Activated CD4-positive, alpha-beta memory T cell treated with anti-CD3 and anti-CD28 coated beads, Interleukin-2, amount 10 ng/mL, durations not matched to agents 7 days and 5 days (primary cell): ENCODE measurements around the gene CENPM. TPM values are rescaled to one million over a fixed set of nuclear protein-coding genes. Genes with fewer than 3 reads are reported as not detected.

ENCODE experiments used
- CTCF ChIA-PET: fragments of 350-600 bp; sonication (Branson Sonifier 250); formaldehyde crosslinking; loops from one replicate; lab custom pipeline; 2021; ENCODE audit warnings: antibody characterized with exemption, inconsistent platforms; lab: Charles Lee
- POLR2A ChIA-PET: fragments of 350-600 bp; sonication (Branson Sonifier 250); formaldehyde crosslinking; loops from one replicate; lab custom pipeline; 2021; ENCODE audit warnings: antibody characterized with exemption; lab: Charles Lee
- DNase-seq: peaks from one replicate; pipeline ENCODE4 v3.0.0-alpha.2; 2020
- H3K27ac Mint-ChIP-seq: one replicate; pipeline ENCODE4 v1.8.0; 2021; ENCODE audit warnings: mild to moderate bottlenecking, mixed read lengths
- H3K27me3 Mint-ChIP-seq: one replicate; pipeline ENCODE4 v1.8.0; 2021; ENCODE audit warnings: mixed read lengths
- H3K36me3 Mint-ChIP-seq: one replicate; pipeline ENCODE4 v1.8.0; 2021; ENCODE audit warnings: low read depth, mixed read lengths
- H3K4me1 Mint-ChIP-seq: one replicate; pipeline ENCODE4 v1.8.0; 2021; ENCODE audit warnings: mixed read lengths
- H3K4me3 Mint-ChIP-seq: one replicate; pipeline ENCODE4 v1.8.0; 2021; ENCODE audit warnings: mild to moderate bottlenecking, mixed read lengths
- H3K9me3 Mint-ChIP-seq: one replicate; pipeline ENCODE4 v1.8.0; 2021; ENCODE audit warnings: mixed read lengths
- total RNA-seq, 2 experiments: library from RNA; stranded (reverse); gene quantifications; one replicate each; pipeline ENCODE4 v1.2.3, GENCODE V29; 2021

The CENPM gene
- total RNA-seq, 2 experiments from 2014 or later = 71.8 to 81.2 TPM

DNA sequence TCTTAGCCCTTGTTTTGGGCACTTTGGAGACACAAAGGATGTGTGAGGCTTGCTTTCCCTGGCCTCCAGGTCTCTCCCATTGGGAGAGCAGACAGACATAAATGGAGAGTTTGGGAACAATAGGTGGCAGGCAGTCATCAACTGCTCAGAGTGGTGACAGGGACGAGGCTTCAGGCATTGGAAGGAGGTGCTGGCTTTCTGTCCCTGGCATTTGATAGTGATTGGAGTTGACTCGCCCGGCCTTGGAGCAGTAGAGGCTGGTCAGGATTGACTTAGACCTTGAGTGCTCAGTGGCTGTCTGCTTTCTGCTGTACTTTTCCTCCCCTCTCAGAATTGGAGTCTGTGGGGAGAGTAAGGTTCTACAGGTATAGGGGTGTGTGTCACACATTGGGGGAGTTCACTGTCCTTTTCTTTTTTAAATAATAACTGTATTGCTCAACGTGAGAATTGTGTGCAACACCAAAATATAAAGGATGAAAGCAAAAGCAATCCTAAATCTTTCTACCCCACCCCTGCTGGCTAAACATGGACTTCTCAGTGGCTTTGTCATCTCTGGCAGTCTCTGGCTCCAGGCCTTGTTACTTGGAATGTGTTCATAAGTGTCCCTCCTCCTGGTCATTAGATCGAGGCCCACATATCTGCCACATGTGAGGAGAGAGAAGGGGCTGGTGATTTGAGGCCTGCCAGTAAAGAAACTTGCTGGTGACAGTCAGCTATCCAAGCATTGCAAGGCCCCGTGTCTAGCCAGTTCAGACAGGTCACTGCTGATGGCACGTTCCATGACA lies 53.2 kb downstream of the CENPM start:
- Mint-ChIP-seq H3K27ac (no peak overlapping the region), H3K27me3 (no peaks in the 10 kb centered on the region), H3K4me3 (no peak overlapping the region), H3K4me1 (peaks cover 7% of the 10 kb centered on the region), H3K9me3 (no peaks in the 10 kb centered on the region), H3K36me3 (peaks cover 51% of the 10 kb centered on the region)
- POLR2A ChIA-PET = interaction anchor here (1.1 to 1.2 kb wide), 2 partner anchors 14 to 93 kb away, joined by 3 read pairs; no protein-coding TSS in a partner anchor
- CTCF ChIA-PET = interaction anchor here (1.2 kb wide), 1 partner anchor 32 kb away, joined by 3 read pairs; no protein-coding TSS in a partner anchor
- no peak for DNase-seq

DNA sequence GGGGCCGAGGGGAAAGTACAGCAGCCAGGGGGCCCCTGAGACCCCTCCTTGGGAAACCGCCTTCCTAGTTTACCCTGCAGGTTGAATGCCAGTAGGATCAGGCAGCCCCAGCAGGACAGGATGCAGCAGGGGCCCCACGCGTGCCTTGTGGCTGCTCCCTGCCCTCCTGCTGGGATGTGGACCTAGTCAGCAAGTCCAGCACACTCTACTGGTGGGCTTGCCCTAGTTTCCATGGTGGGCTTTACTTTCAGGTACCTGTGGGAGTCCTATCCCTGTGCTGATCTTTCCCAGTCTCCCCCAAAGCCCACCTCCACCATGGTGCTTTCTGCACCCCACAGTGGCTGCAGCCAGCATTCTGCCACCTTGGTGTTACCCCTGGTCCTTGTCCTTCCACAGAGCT lies 54.2 kb downstream of the CENPM start:
- Mint-ChIP-seq H3K36me3 (peaks cover 54% of the 10 kb centered on the region), H3K4me3 (no peak overlapping the region), H3K27ac (no peak overlapping the region), H3K9me3 (no peaks in the 10 kb centered on the region), H3K27me3 (no peaks in the 10 kb centered on the region), H3K4me1 (peaks cover 7% of the 10 kb centered on the region)
- DNase-seq = no peak
- ChIA-PET POLR2A (no interaction called here), CTCF (no interaction called here)

DNA sequence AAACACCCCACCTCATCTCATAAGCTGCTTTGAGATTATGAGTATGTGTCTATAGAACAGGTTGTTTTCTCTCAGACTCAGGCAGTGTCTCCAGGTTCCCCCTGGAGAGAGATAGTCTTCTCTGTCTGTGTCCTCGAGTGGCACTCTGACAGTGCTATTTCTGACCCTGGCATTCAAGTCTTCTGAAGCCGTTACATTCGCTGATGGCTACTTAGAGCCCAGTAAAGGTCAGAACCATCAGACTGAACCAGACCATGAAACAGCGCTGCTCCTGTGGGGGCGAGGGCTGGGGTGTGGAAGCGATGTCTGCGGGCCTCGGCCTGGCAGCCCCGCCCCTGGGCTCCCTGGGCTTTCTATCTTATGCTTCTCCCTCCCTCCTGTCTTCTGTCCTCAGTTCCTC lies 55.5 kb downstream of the CENPM start:
- ChIA-PET CTCF (no interaction called here), POLR2A (no interaction called here)
- Mint-ChIP-seq H3K36me3 (peaks cover 56% of the 10 kb centered on the region), H3K27ac (no peak overlapping the region), H3K9me3 (no peaks in the 10 kb centered on the region), H3K27me3 (no peaks in the 10 kb centered on the region), H3K4me1 (no peaks in the 10 kb centered on the region), H3K4me3 (no peak overlapping the region)
- no peak for DNase-seq

Other genes with a start within 250 kb of the CENPM start
- 10 to 100 TPM; 75.5 to 79.1 TPM for gene MEI1, start 247.6 kb downstream of the CENPM start, total RNA-seq
- 10 to 100 TPM; 17.9 to 20.3 TPM for gene CCDC134, start 146.5 kb downstream of the CENPM start, total RNA-seq
- gene SREBF2, start 114.0 kb downstream of the CENPM start, total RNA-seq = 100 to 1,000 TPM; 150 to 157 TPM
- not detected for gene SHISA8, start 32.1 kb downstream of the CENPM start, total RNA-seq
- gene TNFRSF13C, start 20.3 kb downstream of the CENPM start, total RNA-seq = 1 to 10 TPM; 2.3 to 2.6 TPM
- gene SEPTIN3, start 22.3 kb upstream of the CENPM start, total RNA-seq = 1 to 10 TPM; 2.8 to 3.2 TPM
- gene WBP2NL, start 51.6 kb upstream of the CENPM start, total RNA-seq = 1 to 10 TPM; 2.0 to 2.3 TPM
- 10 to 100 TPM; 33.7 to 35.0 TPM for gene NAGA, start 123.7 kb upstream of the CENPM start, total RNA-seq
- 1 to 10 TPM; 3.6 to 4.5 TPM for gene PHETA2, start 127.1 kb upstream of the CENPM start, total RNA-seq
- gene SMDT1, start 132.5 kb upstream of the CENPM start, total RNA-seq = 10 to 100 TPM; 92.7 to 98.1 TPM
- 10 to 100 TPM; 94.8 to 97.1 TPM for gene NDUFA6, start 143.6 kb upstream of the CENPM start, total RNA-seq
- 1 to 10 TPM; 1.9 to 2.4 TPM for gene CYP2D6, start 183.7 kb upstream of the CENPM start, total RNA-seq